22Rv1 (cell line): ENCODE data around the gene RSU1.

Experiments used
- CTCF ChIP-seq: fragments of 450-650 bp; IDR thresholded peaks from 2 replicates; pipeline ENCODE4 v1.5.1; 2017; ENCODE audit warnings: mild to moderate bottlenecking
- ZFX ChIP-seq: fragments of 450-650 bp; IDR thresholded peaks from 2 replicates; pipeline ENCODE4 v1.6.1; 2017; ENCODE audit warnings: antibody characterized with exemption, borderline replicate concordance

- no peak for TF ChIP-seq CTCF
- TF ChIP-seq ZFX: no peak
These were observed 11.5 kb upstream of the RSU1 start for GRCh38 chr10:16828701-16829175.
